Activated gamma-delta T cell treated with Interleukin-2 at 50 U/mL for 16 hours (primary cell): ENCODE measurements around the gene SCEL.
"Not testable (repeated sequence)": the region's sequence is repeated elsewhere in the genome, so short reads cannot be mapped to it uniquely, and the experiment has no call there.

ENCODE experiments used
- DNase-seq: peaks from one replicate; pipeline ENCODE4 v3.0.0-alpha.2; 2020

The SCEL gene

DNA sequence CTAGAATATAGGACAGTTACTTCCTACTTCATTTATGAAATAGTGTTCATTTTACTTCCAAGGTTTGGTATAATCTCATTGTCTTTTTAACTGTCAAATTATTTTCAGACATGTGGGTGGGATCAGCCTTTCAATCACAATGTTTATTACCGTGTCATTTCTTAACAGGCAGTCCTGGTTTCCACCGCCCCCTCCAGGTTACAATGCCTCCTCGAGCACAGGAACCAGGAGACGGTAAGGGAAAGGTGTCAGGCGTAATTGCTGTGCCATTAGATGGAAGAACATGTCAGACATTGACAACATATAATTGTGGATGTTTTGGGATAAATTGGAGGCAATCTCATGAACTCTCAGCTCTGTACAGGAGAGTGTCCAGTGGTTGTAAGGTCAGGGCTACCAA lies 36.5 kb downstream of the SCEL start:
- no peak for DNase-seq

DNA sequence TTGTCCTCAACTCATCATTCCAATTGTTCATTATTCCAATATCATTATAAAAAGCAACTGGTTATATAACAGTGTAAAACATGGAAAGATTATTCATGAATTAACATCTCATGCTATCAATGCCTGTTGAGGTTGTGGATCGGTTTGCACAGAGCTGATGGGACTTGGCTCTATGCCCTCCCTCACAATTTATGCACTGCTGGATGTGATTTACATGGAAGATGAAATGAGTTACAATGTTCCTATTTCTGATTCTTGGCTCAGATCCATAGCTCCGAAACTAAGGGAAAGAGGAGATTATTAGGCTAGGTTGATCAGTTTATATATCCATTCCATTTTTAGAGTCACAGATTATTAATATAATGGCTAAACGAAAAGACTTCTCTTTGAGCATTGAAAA lies 38.6 kb downstream of the SCEL start:
- no peak for DNase-seq

GRCh38 chr13:77579959-77580358 lies 44.5 kb downstream of the SCEL start:
- DNase-seq = no peak

DNA sequence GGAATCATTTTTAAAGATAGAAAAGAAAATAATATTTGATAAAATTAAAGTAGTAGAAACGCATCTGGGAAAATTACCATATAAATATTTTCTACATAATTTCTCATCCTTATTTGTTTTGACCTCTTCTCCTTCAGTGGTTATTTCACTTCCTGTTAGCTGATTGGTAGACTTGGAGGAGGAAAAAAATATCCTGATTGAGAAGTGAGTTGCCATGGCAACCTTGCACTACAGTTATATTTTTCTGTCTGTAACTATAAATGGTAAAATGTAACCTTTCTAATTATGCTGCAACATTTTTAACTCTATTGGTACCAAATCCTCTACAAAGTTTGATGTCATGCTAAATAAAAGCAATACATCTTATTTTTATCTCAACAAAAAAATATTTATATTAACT lies 45.2 kb downstream of the SCEL start:
- DNase-seq = no peak

DNA sequence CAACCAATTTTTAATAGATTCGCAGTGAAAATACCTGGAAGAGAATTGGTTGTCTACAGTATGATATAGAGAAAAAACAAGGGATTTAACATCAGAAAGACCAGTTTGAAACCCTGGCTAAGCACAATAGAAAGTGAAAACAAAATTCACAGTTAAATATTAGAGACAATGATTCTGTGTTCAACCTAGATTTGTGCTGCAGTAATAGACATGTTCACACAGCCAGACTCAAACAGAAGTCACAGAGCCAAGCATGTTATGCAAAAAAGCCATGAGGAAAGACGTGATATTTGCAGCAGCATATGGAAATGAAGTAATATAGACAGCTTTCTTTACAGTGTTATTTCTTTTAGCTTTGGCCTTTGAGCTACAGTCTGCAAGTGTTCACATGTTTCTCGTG lies 48.1 kb downstream of the SCEL start:
- no peak for DNase-seq

GRCh38 chr13:77584106-77584505 lies 48.6 kb downstream of the SCEL start:
- DNase-seq = no peak

- DNase-seq = no peak
These were observed 59.8 kb downstream of the SCEL start for GRCh38 chr13:77595166-77595810.

GRCh38 chr13:77596777-77597176 lies 61.3 kb downstream of the SCEL start:
- no peak for DNase-seq

- DNase-seq = no peak
These were observed 63.8 kb downstream of the SCEL start for GRCh38 chr13:77599351-77599750.

- no peak for DNase-seq
These were observed 65.2 kb downstream of the SCEL start for GRCh38 chr13:77600701-77601100.

DNA sequence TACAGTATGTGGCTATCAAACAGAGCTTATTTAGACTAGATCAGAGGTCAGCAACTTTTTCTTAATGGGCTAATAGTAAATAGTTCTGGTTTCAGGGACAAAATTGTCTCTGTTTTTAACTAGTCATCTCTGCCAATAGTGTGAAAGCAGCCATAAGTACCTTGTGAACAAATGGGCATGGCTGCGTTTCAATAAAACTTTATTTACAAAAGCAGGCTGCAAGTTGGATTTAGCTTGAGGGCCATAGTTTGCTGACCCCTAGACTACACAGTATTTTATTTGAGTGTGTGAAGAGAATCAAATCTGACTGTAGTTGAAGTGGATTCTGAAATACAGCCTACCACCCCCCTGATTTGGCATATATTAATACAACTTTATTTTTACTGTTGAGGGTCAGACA lies 75.6 kb downstream of the SCEL start:
- DNase-seq = no peak

DNA sequence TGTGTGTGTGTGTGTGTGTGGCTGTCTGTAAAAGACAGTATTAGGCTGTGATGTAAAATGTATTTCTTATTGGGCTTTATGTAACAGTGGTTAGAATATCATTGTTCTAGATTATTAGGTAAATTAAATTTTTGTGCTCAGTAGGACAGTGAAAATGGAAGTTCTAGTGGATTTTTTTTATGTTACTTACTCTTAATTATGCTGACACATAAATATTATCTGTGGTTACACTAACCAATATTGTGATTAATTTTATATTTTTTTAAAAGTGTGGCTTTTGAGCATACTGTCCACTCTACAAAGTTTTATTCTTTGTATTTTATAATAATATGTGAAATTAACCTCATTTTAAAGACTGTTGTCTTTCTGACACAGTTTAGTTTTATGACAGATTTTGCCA lies 80.5 kb downstream of the SCEL start:
- no peak for DNase-seq

DNA sequence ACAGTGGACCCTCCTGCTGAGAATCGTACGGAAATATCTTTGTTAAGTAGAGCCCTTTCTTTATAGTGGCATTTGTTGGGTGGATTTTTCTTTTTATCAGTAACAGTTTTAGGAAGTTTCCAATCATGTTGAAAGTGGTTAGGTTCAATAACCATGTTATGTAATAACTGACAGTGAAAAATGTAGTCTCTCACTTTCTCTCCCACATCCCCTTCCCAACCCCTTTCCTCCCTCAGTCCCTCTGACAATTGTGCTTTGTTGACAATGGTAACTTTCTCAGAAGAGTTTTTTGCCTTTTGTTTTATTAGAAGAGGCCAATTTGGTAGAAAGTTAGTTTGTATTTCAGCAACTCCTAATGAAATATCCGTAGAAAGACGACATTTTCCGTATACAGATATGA lies 84.1 kb downstream of the SCEL start:
- DNase-seq = no peak

GRCh38 chr13:77620138-77620537 lies 84.6 kb downstream of the SCEL start:
- DNase-seq = no peak

- DNase-seq = no peak
These were observed 88.3 kb downstream of the SCEL start for GRCh38 chr13:77623806-77624205.

GRCh38 chr13:77628170-77628569 lies 92.7 kb downstream of the SCEL start:
- no peak for DNase-seq

DNA sequence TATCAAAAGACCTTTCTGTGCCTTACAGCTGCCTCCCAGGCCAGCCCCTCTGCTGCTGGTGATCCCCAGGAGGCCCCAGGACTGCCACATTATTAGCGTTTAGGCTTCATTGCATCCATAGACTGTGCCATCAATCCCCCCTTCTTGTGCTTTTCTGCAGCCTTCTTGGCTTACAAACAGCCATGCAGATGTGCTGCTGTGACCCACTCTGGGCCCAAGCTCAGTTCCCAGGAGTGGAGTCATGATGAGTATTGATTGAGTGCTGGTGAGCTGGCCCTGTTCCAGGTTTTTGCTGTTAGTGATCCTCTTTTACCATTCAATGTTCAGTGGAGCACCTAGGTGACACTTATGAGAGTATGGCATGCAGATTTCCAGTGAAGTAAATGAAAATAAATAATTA lies 102.1 kb downstream of the SCEL start:
- DNase-seq = no peak

- DNase-seq = no peak
These were observed 114.9 kb downstream of the SCEL start for GRCh38 chr13:77650409-77650808.

DNA sequence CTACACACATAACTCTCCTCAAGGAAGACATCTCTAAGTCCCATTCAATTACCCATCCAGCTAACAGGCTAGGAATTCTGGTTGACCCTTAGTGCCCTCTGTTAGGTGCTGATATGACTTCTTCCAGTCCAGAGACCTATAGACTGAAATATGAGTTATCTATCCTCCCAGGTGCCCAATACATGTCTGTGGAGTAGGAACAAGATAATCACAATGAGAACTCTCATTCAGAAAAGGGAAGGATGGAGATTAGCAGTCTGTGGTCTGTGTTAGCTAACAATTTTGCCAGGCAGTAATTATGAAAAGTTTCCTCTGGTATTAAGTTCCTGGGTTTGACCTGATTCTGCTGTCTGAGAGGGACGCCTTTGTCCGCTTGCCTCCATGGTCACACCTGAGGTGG lies 117.8 kb downstream of the SCEL start:
- no peak for DNase-seq

DNA sequence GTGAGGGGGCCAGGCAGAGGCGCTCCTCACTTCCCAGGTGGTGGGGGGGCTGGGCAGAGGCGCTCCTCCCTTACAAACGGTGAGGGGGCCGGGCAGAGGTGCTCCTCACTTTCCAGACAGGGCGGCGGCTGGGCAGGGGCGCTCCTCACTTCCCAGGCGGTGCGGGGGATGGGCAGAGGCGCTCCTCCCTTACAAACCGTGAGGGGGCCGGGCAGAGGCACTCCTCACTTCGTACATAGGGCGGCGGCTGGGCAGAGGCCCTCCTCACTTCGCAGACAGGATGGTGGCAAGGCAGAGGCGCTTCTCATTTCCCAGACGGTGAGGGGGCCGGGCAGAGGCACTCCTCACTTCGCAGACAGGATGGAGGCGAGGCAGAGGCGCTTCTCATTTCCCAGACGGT lies 124.5 kb downstream of the SCEL start:
- DNase-seq = not testable (repeated sequence)

- DNase-seq = no peak
These were observed 125.3 kb downstream of the SCEL start for GRCh38 chr13:77660841-77661250.

DNA sequence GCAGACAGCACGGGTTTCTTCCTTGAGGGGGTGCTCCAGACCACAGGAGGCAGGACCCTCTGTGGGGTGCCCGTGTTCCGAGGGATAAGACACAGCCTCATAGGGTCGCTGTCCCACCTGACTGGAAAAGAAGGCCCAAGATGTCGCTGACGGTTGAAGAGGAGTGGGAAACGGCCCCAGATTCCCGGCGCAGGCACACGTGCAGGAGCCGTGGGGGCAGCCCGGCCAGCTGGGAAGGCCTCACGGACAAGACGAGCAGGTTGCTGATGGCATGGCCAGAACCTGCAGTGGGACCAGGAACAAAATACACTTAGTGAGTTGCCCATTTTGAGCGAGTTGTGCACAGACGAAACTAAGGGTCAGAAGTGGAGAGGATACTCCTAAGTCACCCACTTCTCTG lies 126.8 kb downstream of the SCEL start:
- not testable (repeated sequence) for DNase-seq

- not testable (repeated sequence) for DNase-seq
These were observed 127.3 kb downstream of the SCEL start for GRCh38 chr13:77662831-77663230.

- no peak for DNase-seq
These were observed 139.3 kb downstream of the SCEL start for GRCh38 chr13:77674852-77675251.

GRCh38 chr13:77678691-77679235 lies 143.3 kb downstream of the SCEL start:
- no peak for DNase-seq
